H9 (cell line): ENCODE data around the gene CLECL1. TPM values are rescaled to one million over a fixed set of nuclear protein-coding genes. Genes with fewer than 3 reads are reported as not detected.

Source experiments
- DNase-seq: peaks from one replicate; pipeline ENCODE4 v3.0.0-alpha.2; 2017
- H2AFZ ChIP-seq: one replicate; pipeline ENCODE4 v1.6.1; 2013; ENCODE audit warnings: mild to moderate bottlenecking, low read length, control low read depth, moderate library complexity
- H2AK5ac ChIP-seq: 2 replicates; pipeline ENCODE4 v1.6.1; 2013; ENCODE audit warnings: low read length, control low read depth, mixed read lengths; ENCODE audit not compliant: insufficient read length
- H2BK120ac ChIP-seq: one replicate; pipeline ENCODE4 v1.6.1; 2013; ENCODE audit warnings: low read depth, mild to moderate bottlenecking, low read length, control low read depth, inconsistent platforms; ENCODE audit not compliant: poor library complexity, severe bottlenecking
- H2BK12ac ChIP-seq: 2 replicates; pipeline ENCODE4 v1.6.1; 2013; ENCODE audit warnings: low read length, control low read depth, mixed read lengths, low read depth; ENCODE audit not compliant: insufficient read length
- H2BK15ac ChIP-seq: 2 replicates; pipeline ENCODE4 v1.6.1; 2013; ENCODE audit warnings: low read depth, low read length, control low read depth
- H2BK20ac ChIP-seq: one replicate; pipeline ENCODE4 v1.6.1; 2013; ENCODE audit warnings: low read depth, mild to moderate bottlenecking, low read length, control low read depth, inconsistent platforms; ENCODE audit not compliant: poor library complexity, severe bottlenecking
- H2BK5ac ChIP-seq: 2 replicates; pipeline ENCODE4 v1.6.1; 2013; ENCODE audit warnings: low read length, control low read depth, mixed read lengths; ENCODE audit not compliant: insufficient read length
- H3K14ac ChIP-seq: 2 replicates; pipeline ENCODE4 v1.6.1; 2013; ENCODE audit warnings: low read length, control low read depth; ENCODE audit not compliant: insufficient read depth
- H3K18ac ChIP-seq: 2 replicates; pipeline ENCODE4 v1.6.1; 2013; ENCODE audit warnings: low read depth, mild to moderate bottlenecking, mixed read lengths, low read length, control low read depth; ENCODE audit not compliant: insufficient read length
- H3K23ac ChIP-seq: 2 replicates; pipeline ENCODE4 v1.6.1; 2013; ENCODE audit warnings: low read length, control low read depth, mixed read lengths, low read depth; ENCODE audit not compliant: insufficient read length
- H3K23me2 ChIP-seq: 2 replicates; pipeline ENCODE4 v1.6.1; 2013; ENCODE audit warnings: low read depth, mild to moderate bottlenecking, mixed read lengths, low read length, control low read depth; ENCODE audit not compliant: insufficient read length, poor library complexity, severe bottlenecking
- H3K27ac ChIP-seq: 2 replicates; pipeline ENCODE4 v1.5.1; 2013; ENCODE audit warnings: low read length, control low read depth, mixed read lengths, low read depth; ENCODE audit not compliant: insufficient read length
- H3K27me3 ChIP-seq: 2 replicates; pipeline ENCODE4 v1.6.1; 2013; ENCODE audit warnings: low read length, control low read depth, inconsistent platforms; ENCODE audit not compliant: insufficient read depth
- H3K4ac ChIP-seq: 2 replicates; pipeline ENCODE4 v1.6.1; 2013; ENCODE audit warnings: low read depth, mild to moderate bottlenecking, control low read depth, inconsistent platforms, low read length, moderate library complexity
- H3K4me1 ChIP-seq: 2 replicates; pipeline ENCODE4 v1.6.1; 2013; ENCODE audit warnings: low read length, control low read depth, inconsistent platforms; ENCODE audit not compliant: insufficient read depth
- H3K4me2 ChIP-seq: 2 replicates; pipeline ENCODE4 v1.6.1; 2013; ENCODE audit warnings: low read length, control low read depth, mixed read lengths; ENCODE audit not compliant: insufficient read length, insufficient read depth
- H3K56ac ChIP-seq: 2 replicates; pipeline ENCODE4 v1.6.1; 2013; ENCODE audit warnings: low read depth, mild to moderate bottlenecking, mixed read lengths, low read length, control low read depth; ENCODE audit not compliant: insufficient read length
- H3K79me1 ChIP-seq: 2 replicates; pipeline ENCODE4 v1.6.1; 2013; ENCODE audit warnings: low read depth, mild to moderate bottlenecking, moderate library complexity, low read length, control low read depth, inconsistent platforms; ENCODE audit not compliant: insufficient read depth, poor library complexity, severe bottlenecking
- H3K79me2 ChIP-seq: 2 replicates; pipeline ENCODE4 v1.6.1; 2013; ENCODE audit warnings: low read length, control low read depth, inconsistent platforms; ENCODE audit not compliant: insufficient read depth
- H3K9ac ChIP-seq: 2 replicates; pipeline ENCODE4 v1.6.1; 2013; ENCODE audit warnings: low read length, control low read depth, mixed read lengths; ENCODE audit not compliant: insufficient read length; ENCODE audit errors: extremely low read depth
- H3K9me3 ChIP-seq: one replicate; pipeline ENCODE4 v1.6.1; 2013; ENCODE audit warnings: low read depth, low read length, inconsistent platforms; ENCODE audit not compliant: control insufficient read depth
- H3T11ph ChIP-seq: one replicate; pipeline ENCODE4 v1.6.1; 2013; ENCODE audit warnings: mild to moderate bottlenecking, low read length, control low read depth, inconsistent platforms
- H4K20me1 ChIP-seq: one replicate; pipeline ENCODE4 v1.6.1; 2013; ENCODE audit not compliant: control insufficient read depth, insufficient read length, insufficient read depth
- H4K5ac ChIP-seq: 2 replicates; pipeline ENCODE4 v1.6.1; 2013; ENCODE audit warnings: low read depth, mild to moderate bottlenecking, mixed read lengths, low read length, control low read depth; ENCODE audit not compliant: insufficient read length
- H4K8ac ChIP-seq: replicated peaks from 2 replicates; pipeline ENCODE4 v1.6.1; 2013; ENCODE audit warnings: low read length, control low read depth, mixed read lengths, low read depth; ENCODE audit not compliant: insufficient read length
- H4K91ac ChIP-seq: 2 replicates; pipeline ENCODE4 v1.6.1; 2013; ENCODE audit warnings: low read depth, mild to moderate bottlenecking, moderate library complexity, mixed read lengths, low read length, control low read depth; ENCODE audit not compliant: insufficient read length
- H3K27ac Mint-ChIP-seq, 3 experiments: 2 replicates in 2 of 3; 3 replicates in 1 of 3; pipeline ENCODE4 v1.8.0; 2020 to 2021; ENCODE audit warnings: mixed read lengths in 3 of 3, mild to moderate bottlenecking in 1 of 3, moderate library complexity in 1 of 3
- H3K27me3 Mint-ChIP-seq: 2 replicates; pipeline ENCODE4 v1.8.0; 2021; ENCODE audit warnings: low read depth, mild to moderate bottlenecking, moderate library complexity, mixed read lengths
- H3K36me3 Mint-ChIP-seq, 3 experiments: 2 replicates in 2 of 3; 3 replicates in 1 of 3; pipeline ENCODE4 v1.8.0; 2020 to 2021; ENCODE audit warnings: low read depth in 3 of 3, mixed read lengths in 3 of 3; ENCODE audit not compliant: insufficient read depth in 1 of 3
- H3K4me1 Mint-ChIP-seq, 2 experiments: 2 replicates each; pipeline ENCODE4 v1.8.0; 2020; ENCODE audit warnings: mixed read lengths in 2 of 2
- H3K4me3 Mint-ChIP-seq, 2 experiments: 2 replicates in 1 of 2; 3 replicates in 1 of 2; pipeline ENCODE4 v1.8.0; 2020 to 2021; ENCODE audit warnings: mild to moderate bottlenecking in 2 of 2, mixed read lengths in 2 of 2, moderate library complexity in 1 of 2
- H3K9me3 Mint-ChIP-seq, 2 experiments: 2 replicates in 1 of 2; 3 replicates in 1 of 2; pipeline ENCODE4 v1.8.0; 2020; ENCODE audit warnings: mild to moderate bottlenecking in 2 of 2, mixed read lengths in 2 of 2, moderate library complexity in 1 of 2
- WGBS: extraction: QIAGEN DNeasy Blood & Tissue Kit; methylation state at CpG from one replicate; pipeline ENCODE4 v1.1.7; 2013; ENCODE audit warnings: missing lambda C conversion rate, low lambda C conversion rate, mixed read lengths; ENCODE audit not compliant: insufficient read length; ENCODE audit errors: extremely low coverage; 5-methylcytosine and 5-hydroxymethylcytosine counted together
- total RNA-seq: library from RNA; stranded (reverse); gene quantifications from 2 replicates; pipeline ENCODE4 v1.2.1, GENCODE V29; 2021
- TF ChIP-seq, protein P1 (sequence below): fragments of 200-600 bp; sonication (generic); conservative IDR thresholded peaks from 3 replicates; pipeline ENCODE4 v1.8.0; 2021; ENCODE audit warnings: antibody characterized with exemption, mild to moderate bottlenecking

Gene CLECL1
- total RNA-seq, 1 experiment from 2014 or later, result not detected

DNA sequence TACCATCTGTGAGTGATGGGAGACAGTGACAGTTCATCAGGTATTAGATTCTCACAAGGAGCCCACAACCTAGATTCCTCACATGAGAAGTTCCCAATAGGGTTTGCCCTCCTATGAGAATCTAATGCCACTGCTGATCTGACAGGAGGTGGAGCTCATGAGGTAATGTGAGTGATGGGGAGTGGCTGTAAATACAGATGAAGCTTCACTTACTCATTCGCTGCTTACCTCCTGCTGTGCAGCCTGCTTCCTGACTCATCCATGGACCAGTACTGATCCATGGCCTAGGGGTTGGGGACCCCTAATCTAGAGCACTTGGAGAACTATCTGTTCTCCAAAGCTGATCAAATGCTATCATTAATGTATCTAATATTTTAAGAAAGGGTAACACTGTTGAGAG is 45.7 kb downstream of the CLECL1 start:
- no peaks in the 10 kb centered on the region for H3K27me3 ChIP-seq
- H3K56ac ChIP-seq, result no peak overlapping the region
- H4K91ac ChIP-seq, result no peak overlapping the region
- H3K79me1 ChIP-seq, result no peaks in the 10 kb centered on the region
- no peak overlapping the region for H3K27ac ChIP-seq
- H3K23ac ChIP-seq, result no peak overlapping the region
- no peak overlapping the region for H3T11ph ChIP-seq
- no peak overlapping the region for H2BK15ac ChIP-seq
- no peak overlapping the region for H2BK120ac ChIP-seq
- no peak overlapping the region for H2BK5ac ChIP-seq
- H3K4ac ChIP-seq, result no peak overlapping the region
- no peaks in the 10 kb centered on the region for H3K9me3 ChIP-seq
- H2BK20ac ChIP-seq, result no peak overlapping the region
- H4K8ac ChIP-seq, result no peak overlapping the region
- H3K4me1 Mint-ChIP-seq, result peaks cover 2 to 4% of the 10 kb centered on the region in 2 experiments; a peak in 2 of 4 replicates
- no peak overlapping the region for H3K4me3 Mint-ChIP-seq
- TF ChIP-seq, protein P1, sequence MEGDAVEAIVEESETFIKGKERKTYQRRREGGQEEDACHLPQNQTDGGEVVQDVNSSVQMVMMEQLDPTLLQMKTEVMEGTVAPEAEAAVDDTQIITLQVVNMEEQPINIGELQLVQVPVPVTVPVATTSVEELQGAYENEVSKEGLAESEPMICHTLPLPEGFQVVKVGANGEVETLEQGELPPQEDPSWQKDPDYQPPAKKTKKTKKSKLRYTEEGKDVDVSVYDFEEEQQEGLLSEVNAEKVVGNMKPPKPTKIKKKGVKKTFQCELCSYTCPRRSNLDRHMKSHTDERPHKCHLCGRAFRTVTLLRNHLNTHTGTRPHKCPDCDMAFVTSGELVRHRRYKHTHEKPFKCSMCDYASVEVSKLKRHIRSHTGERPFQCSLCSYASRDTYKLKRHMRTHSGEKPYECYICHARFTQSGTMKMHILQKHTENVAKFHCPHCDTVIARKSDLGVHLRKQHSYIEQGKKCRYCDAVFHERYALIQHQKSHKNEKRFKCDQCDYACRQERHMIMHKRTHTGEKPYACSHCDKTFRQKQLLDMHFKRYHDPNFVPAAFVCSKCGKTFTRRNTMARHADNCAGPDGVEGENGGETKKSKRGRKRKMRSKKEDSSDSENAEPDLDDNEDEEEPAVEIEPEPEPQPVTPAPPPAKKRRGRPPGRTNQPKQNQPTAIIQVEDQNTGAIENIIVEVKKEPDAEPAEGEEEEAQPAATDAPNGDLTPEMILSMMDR, result no peak
- H2AK5ac ChIP-seq, result no peak overlapping the region
- H4K5ac ChIP-seq, result no peak overlapping the region
- H3K27ac Mint-ChIP-seq, result no peak overlapping the region
- H3K9ac ChIP-seq, result no peak overlapping the region
- no peaks in the 10 kb centered on the region for H3K23me2 ChIP-seq
- H3K18ac ChIP-seq, result no peak overlapping the region
- no peak overlapping the region for H3K14ac ChIP-seq
- H3K4me2 ChIP-seq, result no peak overlapping the region
- peak; percentile 66 for DNase-seq
- WGBS, result no CpG with 5 or more reads among the region's 1 CpG
- no peak overlapping the region for H2BK12ac ChIP-seq
- no peaks in the 10 kb centered on the region for H4K20me1 ChIP-seq
- peaks cover 26 to 29% (median 26%) of the 10 kb centered on the region in 3 experiments for H3K36me3 Mint-ChIP-seq
- H3K79me2 ChIP-seq, result no peaks in the 10 kb centered on the region
- H2AFZ ChIP-seq, result no peak overlapping the region
- no peaks in the 10 kb centered on the region for H3K27me3 Mint-ChIP-seq
- no peaks in the 10 kb centered on the region for H3K4me1 ChIP-seq
- H3K9me3 Mint-ChIP-seq, result peaks cover 10 to 12% of the 10 kb centered on the region in 2 experiments
